NB4 (cell line): ENCODE results near the gene COTL1.

Source experiments
- DNase-seq: peaks from one replicate; pipeline ENCODE4 v3.0.0; 2010; ENCODE audit warnings: low read depth
- H3K4me3 ChIP-seq: one replicate; pipeline ENCODE4 v1.5.1; 2011; ENCODE audit warnings: mild to moderate bottlenecking, low read depth, low read length, moderate library complexity
- CTCF ChIP-seq: IDR thresholded peaks from one replicate; pipeline ENCODE4 v1.5.1; 2012; ENCODE audit warnings: low read depth, low read length
- MYC ChIP-seq: IDR thresholded peaks from 2 replicates; pipeline ENCODE4 v1.6.1; 2011; ENCODE audit warnings: low read depth, low read length
- POLR2A ChIP-seq: IDR thresholded peaks from 2 replicates; pipeline ENCODE4 v1.6.1; 2011; ENCODE audit warnings: mild to moderate bottlenecking; ENCODE audit not compliant: insufficient read length; ENCODE audit errors: extremely low read depth
- TF ChIP-seq, protein P1 (sequence below): IDR thresholded peaks from 2 replicates; pipeline ENCODE4 v1.6.1; 2011; ENCODE audit warnings: low read depth, low read length

The COTL1 gene

GRCh38 chr16:84583995-84584394 lies 33.9 kb downstream of the COTL1 start:
- no peak for DNase-seq
- TF ChIP-seq CTCF: no peak
- TF ChIP-seq POLR2A: no peak
- TF ChIP-seq MYC: no peak
- TF ChIP-seq, protein P1, sequence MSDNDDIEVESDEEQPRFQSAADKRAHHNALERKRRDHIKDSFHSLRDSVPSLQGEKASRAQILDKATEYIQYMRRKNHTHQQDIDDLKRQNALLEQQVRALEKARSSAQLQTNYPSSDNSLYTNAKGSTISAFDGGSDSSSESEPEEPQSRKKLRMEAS: no peak
- H3K4me3 ChIP-seq: no peak overlapping the region

DNA sequence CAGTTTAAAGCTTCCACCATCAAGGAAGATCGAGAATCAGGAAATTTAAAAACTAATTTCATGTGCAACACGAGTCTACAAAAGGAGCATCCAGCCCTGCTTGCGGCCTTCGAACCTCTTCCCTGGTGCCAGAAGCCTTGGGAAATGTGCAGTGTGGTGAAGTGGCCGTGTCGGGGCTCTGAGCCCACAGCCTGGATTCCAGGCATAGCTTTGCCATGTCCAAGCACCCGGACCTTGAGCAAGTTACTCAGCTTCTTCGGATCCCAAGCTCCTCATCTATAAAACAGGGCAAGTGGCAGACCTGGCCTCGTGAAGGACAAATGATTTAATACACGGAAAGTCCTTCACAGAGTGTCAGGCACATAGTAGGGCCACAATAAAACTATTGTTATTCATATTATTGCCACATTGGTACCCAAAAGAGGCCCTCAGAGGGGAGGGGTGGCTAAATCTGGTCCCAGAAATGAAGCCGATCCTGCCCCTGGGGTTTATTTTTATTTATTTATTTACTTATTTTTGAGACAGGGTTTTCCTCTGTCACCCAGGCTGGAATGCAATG lies 34.8 kb downstream of the COTL1 start:
- H3K4me3 ChIP-seq: no peak overlapping the region
- DNase-seq: no peak
- TF ChIP-seq MYC (no peak), POLR2A (no peak), CTCF (no peak)
- TF ChIP-seq, protein P1: no peak

DNA sequence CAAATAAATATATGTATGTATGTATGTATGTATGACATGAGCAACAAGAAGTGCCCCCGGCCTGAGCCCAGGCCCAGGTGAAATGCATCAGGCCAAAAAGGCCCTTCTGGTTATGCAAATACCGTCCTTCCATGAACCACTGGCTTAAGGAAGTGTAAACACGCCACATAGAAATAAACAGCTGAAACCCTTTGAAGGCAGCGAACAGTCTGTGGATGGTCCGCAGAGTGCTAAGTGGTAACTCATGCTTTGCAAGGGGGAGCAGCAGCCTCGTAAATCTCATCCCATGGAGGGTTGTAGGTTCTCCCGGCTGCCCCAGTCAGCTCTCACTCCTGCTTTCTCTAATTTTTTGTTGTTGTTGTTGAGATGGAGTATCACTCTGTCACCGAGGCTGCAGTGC lies 36.7 kb downstream of the COTL1 start:
- no peak overlapping the region for H3K4me3 ChIP-seq
- TF ChIP-seq POLR2A (no peak), CTCF (no peak), MYC (no peak)
- TF ChIP-seq, protein P1: no peak
- DNase-seq: no peak

- no peak for DNase-seq
- TF ChIP-seq, protein P1: no peak
- TF ChIP-seq CTCF (no peak), POLR2A (no peak), MYC (no peak)
- H3K4me3 ChIP-seq: no peak overlapping the region
Measured at GRCh38 chr16:84579936-84580335, 37.9 kb downstream of the COTL1 start.

- TF ChIP-seq POLR2A (no peak), MYC (no peak), CTCF (no peak)
- TF ChIP-seq, protein P1: no peak
- DNase-seq: no peak
- no peak overlapping the region for H3K4me3 ChIP-seq
Measured at GRCh38 chr16:84578538-84579126, 39.2 kb downstream of the COTL1 start.
